Right lobe of liver (tissue), 6 donors: ENCODE measurements around the gene RALGAPA2. TPM values are rescaled to one million over a fixed set of nuclear protein-coding genes. Genes with fewer than 3 reads are reported as not detected.

Source experiments
- ATAC-seq, 4 donors: fragments of 200-7000 bp; cut with Tn5 transposase; one replicate each; pipeline ENCODE4 v1.9.1; 2020; ENCODE audit warnings: mild to moderate bottlenecking in 4 of 4, moderate library complexity in 4 of 4
- DNase-seq, 3 donors: peaks; one replicate each; pipeline ENCODE4 v3.0.0-alpha.2; 2020
- H3K27ac ChIP-seq, 3 donors: fragments of 200-600 bp; one replicate each; pipeline ENCODE4 v1.8.0; 2022
- H3K27me3 ChIP-seq, 2 donors: fragments of 200-600 bp; one replicate each; pipeline ENCODE4 v1.8.0; 2022
- H3K36me3 ChIP-seq, 4 donors: fragments of 200-600 bp; sonication (generic) in 1 of 4; one replicate each; pipeline versions ENCODE4 v1.5.1 to v1.8.0; 2017 to 2022; ENCODE audit warnings: control low read depth in 1 of 4
- H3K4me1 ChIP-seq, 4 donors: fragments of 200-600 bp; sonication (generic) in 1 of 4; one replicate each; pipeline versions ENCODE4 v1.5.1 to v1.8.0; 2017 to 2022; ENCODE audit warnings: control low read depth in 1 of 4
- H3K4me3 ChIP-seq, 3 donors: fragments of 200-600 bp; one replicate each; pipeline ENCODE4 v1.8.0; 2022
- H3K9me3 ChIP-seq, 4 donors: fragments of 200-600 bp; sonication (generic) in 1 of 4; one replicate each; pipeline versions ENCODE4 v1.5.1 to v1.8.0; 2017 to 2022; ENCODE audit warnings: control low read depth in 1 of 4
- POLR2A ChIP-seq: fragments of 450-650 bp; IDR thresholded peaks from one replicate; pipeline ENCODE4 v1.6.1; 2017; ENCODE audit warnings: antibody characterized with exemption, mild to moderate bottlenecking
- WGBS: methylation state at CpG from one replicate; pipeline ENCODE4 v1.1.6; 2018; ENCODE audit warnings: low coverage, low lambda C conversion rate; ENCODE audit not compliant: insufficient coverage; ENCODE audit errors: missing lambda C conversion rate; 5-methylcytosine and 5-hydroxymethylcytosine counted together
- intact Hi-C, 2 donors: fragments of 100-400 bp; cut with DNase I; formaldehyde crosslinking; loops; one replicate each; pipeline versions ENCODE4 v1.11.2 to v1.14.1; 2022
- small RNA-seq, 2 experiments: library from RNA; depleted of rRNA; stranded (forward); fragments of <200 nt; gene quantifications; one replicate each; pipeline ENCODE3, GENCODE V24; 2016
- total RNA-seq, 6 experiments: library from RNA; depleted of rRNA in 2 of 6; stranded (reverse); fragments of >200 nt in 2 of 6; fragmentation: NEBNext Ultra II Directional in 3 of 6; extraction: Animal tissue kit (Norgen Biotek cat#: 25700) in 3 of 6; gene quantifications; one replicate each; pipeline versions ENCODE4 v1.1.0 to v1.2.4, GENCODE V29; 2016 to 2023
- TF ChIP-seq, protein P1 (sequence below), 4 donors: fragments of 200-600 bp in 3 of 4; fragments of 450-650 bp in 1 of 4; IDR thresholded peaks; one replicate each; pipeline versions ENCODE4 v1.5.1 to v1.8.0; 2016 to 2022; ENCODE audit warnings: antibody characterized with exemption in 4 of 4, mild to moderate bottlenecking in 2 of 4
- donor health status: DM: no; HTN: yes; CAD: no.
- donor health status: DM: no; HTN: no; CAD: no.
- donor health status: DM: no; HTN: no; CAD: no.
- donor health status: DM: no; HTN: yes; CAD: no.
- donor health status: DM: no; HTN: yes; CAD: no.

Gene RALGAPA2
- total RNA-seq, 6 experiments from 2014 or later: 38.3 to 76.7 (median 62.7) TPM

DNA sequence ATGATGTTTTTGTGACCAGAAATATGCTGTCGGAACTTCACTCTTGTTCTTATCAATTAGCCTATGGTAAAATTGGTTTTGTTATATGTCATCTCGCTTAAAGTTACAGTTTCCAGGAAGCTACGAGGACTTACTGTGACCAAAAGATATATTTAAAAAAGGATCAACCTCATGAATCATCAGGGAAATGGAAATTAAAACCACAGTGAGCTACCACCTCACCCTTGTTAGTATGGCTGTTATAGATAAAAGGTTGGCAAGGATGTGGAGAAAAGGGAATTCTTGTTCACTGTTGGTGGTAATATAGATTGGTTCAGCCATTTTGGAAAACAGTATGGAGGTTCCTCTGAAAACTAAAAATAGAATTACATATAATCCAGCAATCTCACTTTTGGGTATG lies 358.9 kb downstream of the RALGAPA2 start:
- Histone ChIP-seq H3K9me3 (no peaks in the 10 kb centered on the region), H3K36me3 (no peaks in the 10 kb centered on the region), H3K4me1 (no peaks in the 10 kb centered on the region), H3K4me3 (no peak overlapping the region), H3K27me3 (no peaks in the 10 kb centered on the region), H3K27ac (no peak overlapping the region)
- TF ChIP-seq, protein P1, sequence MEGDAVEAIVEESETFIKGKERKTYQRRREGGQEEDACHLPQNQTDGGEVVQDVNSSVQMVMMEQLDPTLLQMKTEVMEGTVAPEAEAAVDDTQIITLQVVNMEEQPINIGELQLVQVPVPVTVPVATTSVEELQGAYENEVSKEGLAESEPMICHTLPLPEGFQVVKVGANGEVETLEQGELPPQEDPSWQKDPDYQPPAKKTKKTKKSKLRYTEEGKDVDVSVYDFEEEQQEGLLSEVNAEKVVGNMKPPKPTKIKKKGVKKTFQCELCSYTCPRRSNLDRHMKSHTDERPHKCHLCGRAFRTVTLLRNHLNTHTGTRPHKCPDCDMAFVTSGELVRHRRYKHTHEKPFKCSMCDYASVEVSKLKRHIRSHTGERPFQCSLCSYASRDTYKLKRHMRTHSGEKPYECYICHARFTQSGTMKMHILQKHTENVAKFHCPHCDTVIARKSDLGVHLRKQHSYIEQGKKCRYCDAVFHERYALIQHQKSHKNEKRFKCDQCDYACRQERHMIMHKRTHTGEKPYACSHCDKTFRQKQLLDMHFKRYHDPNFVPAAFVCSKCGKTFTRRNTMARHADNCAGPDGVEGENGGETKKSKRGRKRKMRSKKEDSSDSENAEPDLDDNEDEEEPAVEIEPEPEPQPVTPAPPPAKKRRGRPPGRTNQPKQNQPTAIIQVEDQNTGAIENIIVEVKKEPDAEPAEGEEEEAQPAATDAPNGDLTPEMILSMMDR (IDR thresholded peaks at IDR 0.05): no peak
- TF ChIP-seq POLR2A: no peak
- WGBS: 51% methylated on average over 3 of the region's 3 CpGs
- no peak for ATAC-seq
- no peak for DNase-seq
- intact Hi-C loops: no loop called here

DNA sequence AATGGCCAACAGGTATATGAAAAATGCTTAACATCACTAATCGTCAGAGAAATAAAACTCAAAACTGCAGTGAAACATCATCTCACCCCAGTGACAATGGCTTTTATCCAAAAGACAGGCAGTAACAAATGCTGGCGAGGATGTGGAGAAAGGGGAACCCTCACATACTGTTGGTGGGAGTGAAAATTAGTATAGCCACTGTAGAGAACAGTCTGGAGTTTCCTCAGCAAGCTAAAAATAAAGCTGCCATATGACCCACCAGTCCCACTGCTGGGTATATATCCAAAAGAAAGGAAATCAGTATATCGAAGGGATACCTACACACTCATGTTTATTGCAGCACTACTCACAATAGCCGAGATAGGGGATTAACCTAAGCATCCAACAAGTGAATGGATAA lies 368.0 kb downstream of the RALGAPA2 start:
- Histone ChIP-seq H3K9me3 (no peaks in the 10 kb centered on the region), H3K36me3 (no peaks in the 10 kb centered on the region), H3K4me3 (no peak overlapping the region), H3K4me1 (no peaks in the 10 kb centered on the region), H3K27ac (no peak overlapping the region), H3K27me3 (no peaks in the 10 kb centered on the region)
- DNase-seq (no peak), ATAC-seq (no peak)
- intact Hi-C loops: no loop called here
- no peak for TF ChIP-seq POLR2A
- TF ChIP-seq, protein P1 (IDR thresholded peaks at IDR 0.05): no peak
- WGBS: 73% methylated on average over 4 of the region's 4 CpGs

DNA sequence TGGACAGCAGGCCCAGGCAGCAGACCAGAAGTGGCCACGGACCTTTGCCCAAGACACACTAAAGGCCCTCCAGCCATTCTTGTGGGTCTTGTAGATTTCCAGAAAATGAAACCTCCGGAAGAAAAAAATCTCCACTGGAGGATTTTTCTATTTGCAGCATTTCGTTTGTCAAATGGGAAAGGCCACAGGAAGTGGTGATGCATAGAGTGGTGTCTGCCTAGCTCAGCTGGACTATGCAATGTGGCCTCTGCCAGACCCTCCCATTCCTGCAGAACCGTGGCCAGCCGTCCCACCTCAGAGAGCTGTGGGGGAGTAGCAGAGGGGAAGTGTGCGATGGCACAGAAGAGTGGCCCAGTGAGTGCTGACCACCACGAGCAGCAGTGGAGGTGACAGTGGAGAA lies 368.5 kb downstream of the RALGAPA2 start:
- intact Hi-C loops: no loop called here
- WGBS: 43% methylated on average over 7 of the region's 7 CpGs
- no peaks in the 10 kb centered on the region for H3K27me3 ChIP-seq
- ATAC-seq (no peak), DNase-seq (no peak)
- H3K9me3 ChIP-seq: no peaks in the 10 kb centered on the region
- TF ChIP-seq, protein P1 (IDR thresholded peaks at IDR 0.05): no peak
- TF ChIP-seq POLR2A: no peak
- no peak overlapping the region for H3K27ac ChIP-seq
- no peaks in the 10 kb centered on the region for H3K36me3 ChIP-seq
- no peak overlapping the region for H3K4me3 ChIP-seq
- no peaks in the 10 kb centered on the region for H3K4me1 ChIP-seq

Small RNA genes within 50 kb of the gene (small RNA-seq; reads per million reads assigned to genes)
- gene EIF4E2P1 (0 reads per million in 2 experiments), gene RN7SL607P (0 reads per million in 2 experiments)
